Kidney (tissue), 14 donors: ENCODE data around the gene GMDS. TPM values are rescaled to one million over a fixed set of nuclear protein-coding genes. Genes with fewer than 3 reads are reported as not detected.

Experiments
- DNase-seq, 5 donors: peaks; one replicate each; pipeline ENCODE4 v3.0.0-alpha.2; 2013 to 2020
- FAIRE-seq: peaks from 2 replicates; lab custom pipeline; 2012; peaks lifted over from hg19 to GRCh38; lab: Jason Lieb, UNC
- H3K27ac ChIP-seq, 2 donors: one replicate each; pipeline ENCODE4 v1.7.0; 2013; ENCODE audit warnings: low read depth in 2 of 2, low read length in 2 of 2, inconsistent platforms in 1 of 2
- H3K27me3 ChIP-seq: one replicate; pipeline ENCODE4 v1.7.1; 2013; ENCODE audit warnings: low read length, inconsistent platforms; ENCODE audit not compliant: control insufficient read depth, insufficient read depth
- H3K36me3 ChIP-seq, 3 donors: one replicate each; pipeline versions ENCODE4 v1.7.0 to v1.7.1; 2013; ENCODE audit warnings: low read length in 3 of 3, control low read depth in 1 of 3, inconsistent platforms in 1 of 3; ENCODE audit not compliant: insufficient read depth in 3 of 3, control insufficient read depth in 2 of 3
- H3K4me1 ChIP-seq, 3 donors: one replicate each; pipeline versions ENCODE4 v1.7.0 to v1.7.1; 2013; ENCODE audit warnings: low read length in 3 of 3, inconsistent platforms in 1 of 3, low read depth in 1 of 3; ENCODE audit not compliant: control insufficient read depth in 2 of 3, insufficient read depth in 2 of 3
- H3K4me3 ChIP-seq, 3 donors: one replicate each; pipeline versions ENCODE4 v1.7.0 to v1.8.1; 2013; ENCODE audit warnings: low read length in 3 of 3, control low read depth in 1 of 3, inconsistent platforms in 1 of 3
- H3K9ac ChIP-seq, 3 donors: one replicate each; pipeline versions ENCODE4 v1.7.0 to v1.7.1; 2013; ENCODE audit warnings: low read length in 3 of 3, control low read depth in 1 of 3, inconsistent platforms in 1 of 3
- H3K9me3 ChIP-seq, 3 donors: one replicate each; pipeline versions ENCODE4 v1.7.0 to v1.7.1; 2013; ENCODE audit warnings: low read length in 3 of 3, control low read depth in 1 of 3, inconsistent platforms in 1 of 3; ENCODE audit not compliant: control insufficient read depth in 2 of 3, insufficient read depth in 1 of 3
- CTCF ChIP-seq: IDR thresholded peaks from 3 replicates; pipeline ENCODE4 v1.5.1; 2012; ENCODE audit warnings: mild to moderate bottlenecking, moderate library complexity, borderline replicate concordance; ENCODE audit not compliant: insufficient read depth; ENCODE audit errors: extremely low read depth
- intact Hi-C: fragments of 100-400 bp; cut with DNase I; formaldehyde crosslinking; loops from one replicate; pipeline ENCODE4 v1.11.1; 2022
- polyA plus RNA-seq: library from polyadenylated mRNA; stranded (reverse); fragments of 350-450 nt; fragmentation: Illumina TruSeq; extraction: RNeasy Lipid Tissue Mini Kit (QIAGEN cat#74804); gene quantifications from one replicate; pipeline ENCODE4 v1.2.3, GENCODE V29; 2014; ENCODE audit warnings: low read depth, low replicate concordance; ENCODE audit not compliant: insufficient read depth
- total RNA-seq: library from RNA; stranded (reverse); fragmentation: NEBNext Ultra II Directional; extraction: Animal tissue kit (Norgen Biotek cat#: 25700); gene quantifications from one replicate; pipeline ENCODE4 v1.2.1, GENCODE V29; 2021
- donor health status: control.
- donor health status: control.
- donor health status: control.
- donor health status: control.
- donor health status: control.
- donor health status: DM: yes; HTN: yes; CAD: no.
- donor health status: Normal renal cell carcinoma (clear cell type).

GMDS gene
- total and polyA plus RNA-seq, 2 donors from 2014 or later = 49.6 to 63.7 TPM

- Histone ChIP-seq H3K9ac (no peak overlapping the region), H3K27me3 (no peaks in the 10 kb centered on the region), H3K9me3 (no peaks in the 10 kb centered on the region), H3K27ac (no peak overlapping the region), H3K4me1 (peaks cover 0 to 6% (median 2%) of the 10 kb centered on the region in 3 donors), H3K4me3 (no peak overlapping the region), H3K36me3 (no peaks in the 10 kb centered on the region)
- DNase-seq = peak in 3 of 5 donors; percentile 35 to 52 (median 45)
- FAIRE-seq = no peak
- no peak for TF ChIP-seq CTCF
- intact Hi-C loops = no loop called here
Measured at GRCh38 chr6:1869769-1870168, 375.6 kb downstream of the GMDS start.

- no peak overlapping the region for H3K4me3 ChIP-seq
- H3K9me3 ChIP-seq = no peaks in the 10 kb centered on the region
- H3K36me3 ChIP-seq = no peaks in the 10 kb centered on the region
- H3K4me1 ChIP-seq = peaks cover 2 to 6% (median 3%) of the 10 kb centered on the region in 3 donors
- intact Hi-C loops = no loop called here
- DNase-seq = no peak
- no peak overlapping the region for H3K27ac ChIP-seq
- no peak for FAIRE-seq
- no peaks in the 10 kb centered on the region for H3K27me3 ChIP-seq
- no peak for TF ChIP-seq CTCF
- H3K9ac ChIP-seq = no peak overlapping the region
Measured at GRCh38 chr6:1869308-1869707, 376.1 kb downstream of the GMDS start.

- Histone ChIP-seq H3K27me3 (no peaks in the 10 kb centered on the region), H3K4me3 (no peak overlapping the region), H3K27ac (no peak overlapping the region), H3K36me3 (no peaks in the 10 kb centered on the region), H3K9ac (no peak overlapping the region), H3K4me1 (peaks cover 2 to 6% (median 3%) of the 10 kb centered on the region in 3 donors), H3K9me3 (no peaks in the 10 kb centered on the region)
- no peak for TF ChIP-seq CTCF
- DNase-seq (no peak), FAIRE-seq (no peak)
- intact Hi-C loops = no loop called here
Measured at GRCh38 chr6:1868561-1869261, 376.7 kb downstream of the GMDS start.
